NCI-H460 (cell line): ENCODE results near the gene TEX44. TPM values are rescaled to one million over a fixed set of nuclear protein-coding genes. Genes with fewer than 3 reads are reported as not detected.

Experiments used
- DNase-seq: peaks from one replicate; pipeline ENCODE4 v3.0.0-alpha.2; 2016; ENCODE audit warnings: low read depth; ENCODE audit errors: extremely low read depth
- total RNA-seq: library from RNA; depleted of rRNA; stranded (reverse); fragments of >200 nt; shearing (Covaris generic); gene quantifications from 2 replicates; pipeline ENCODE4 v1.2.3, GENCODE V29; 2014; rRNA removed

TEX44 gene
- total RNA-seq, 1 experiment from 2014 or later, result not detected

GRCh38 chr2:231627384-231628120 lies 34.9 kb downstream of the TEX44 start:
- no peak for DNase-seq

GRCh38 chr2:231632559-231633142 lies 40.0 kb downstream of the TEX44 start:
- no peak for DNase-seq

GRCh38 chr2:231633241-231633976 lies 40.7 kb downstream of the TEX44 start:
- no peak for DNase-seq

- no peak for DNase-seq
These were observed 41.7 kb downstream of the TEX44 start for GRCh38 chr2:231634412-231634811.

GRCh38 chr2:231634951-231635875 lies 42.5 kb downstream of the TEX44 start:
- no peak for DNase-seq

GRCh38 chr2:231640241-231640640 lies 47.6 kb downstream of the TEX44 start:
- DNase-seq, result no peak

GRCh38 chr2:231640641-231641111 lies 48.0 kb downstream of the TEX44 start:
- no peak for DNase-seq

- peak; percentile 95 for DNase-seq
These were observed 50.2 kb downstream of the TEX44 start for GRCh38 chr2:231642631-231643494.

- DNase-seq, result no peak
These were observed 50.8 kb downstream of the TEX44 start for GRCh38 chr2:231643495-231643888.

Other genes with a start within 250 kb of the TEX44 start
- gene B3GNT7, start 197.2 kb upstream of the TEX44 start, total RNA-seq, result not detected in 2 replicates
- gene NCL, start 128.4 kb upstream of the TEX44 start, total RNA-seq, result 339 and 396 TPM in 2 replicates
- not detected in 2 replicates for gene NMUR1, start 62.4 kb upstream of the TEX44 start, total RNA-seq
- 1,434 and 1,752 TPM in 2 replicates for gene PTMA, start 115.7 kb downstream of the TEX44 start, total RNA-seq
- gene PDE6D, start 188.4 kb downstream of the TEX44 start, total RNA-seq, result 32.6 and 33.0 TPM in 2 replicates
- gene COPS7B, start 193.6 kb downstream of the TEX44 start, total RNA-seq, result 29.0 and 32.8 TPM in 2 replicates